ENCODE measurements around the gene RPL10A. TPM values are rescaled to one million over a fixed set of nuclear protein-coding genes. Genes with fewer than 3 reads are reported as not detected.
"Not testable (repeated sequence)": the region's sequence is repeated elsewhere in the genome, so short reads cannot be mapped to it uniquely, and the experiment has no call there.

RPL10A gene
- total RNA-seq, 4 donors from 2014 or later = 952 to 1,436 (median 1,121) TPM

DNA sequence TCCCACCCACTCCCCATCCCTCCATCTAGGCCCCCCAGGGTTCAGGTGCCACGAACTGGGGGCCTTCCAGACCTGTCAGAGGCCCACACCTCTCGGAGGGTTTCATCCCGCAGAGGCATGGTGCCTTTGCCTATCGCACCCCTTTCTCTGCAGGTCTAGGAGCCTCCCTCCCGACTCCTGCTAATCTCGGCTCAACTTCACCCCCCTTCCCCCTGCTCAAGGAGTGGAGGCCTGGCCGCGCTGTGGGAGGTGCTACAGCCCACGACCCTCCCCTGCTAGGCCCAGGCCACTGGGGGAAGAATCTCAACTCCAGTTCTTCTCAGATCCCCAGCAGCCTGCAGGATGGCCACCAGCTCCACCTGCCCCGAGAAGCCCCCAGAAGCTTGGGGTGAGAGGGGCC, 44.5 kb downstream of the RPL10A start, which contains the start of gene TULP1:
TSS of gene TULP1 (minus strand) at position 157 of the 400 bp plus-strand sequence. CDS start at position 119, 38 bp downstream.
- 81 to 82% methylated on average over 10 of the region's 10 CpGs for WGBS, 2 donors
- H3K4me1 ChIP-seq = peaks cover 0 to 11% (median 5%) of the 10 kb centered on the region in 4 donors
- no peak for DNase-seq (ENCODE audit: low spot score in 2 of 2)
- no peak for TF ChIP-seq POLR2A (IDR thresholded peaks at IDR 0.05)
- no peak for TF ChIP-seq EP300 (IDR thresholded peaks at IDR 0.05)
- TF ChIP-seq, protein P1, sequence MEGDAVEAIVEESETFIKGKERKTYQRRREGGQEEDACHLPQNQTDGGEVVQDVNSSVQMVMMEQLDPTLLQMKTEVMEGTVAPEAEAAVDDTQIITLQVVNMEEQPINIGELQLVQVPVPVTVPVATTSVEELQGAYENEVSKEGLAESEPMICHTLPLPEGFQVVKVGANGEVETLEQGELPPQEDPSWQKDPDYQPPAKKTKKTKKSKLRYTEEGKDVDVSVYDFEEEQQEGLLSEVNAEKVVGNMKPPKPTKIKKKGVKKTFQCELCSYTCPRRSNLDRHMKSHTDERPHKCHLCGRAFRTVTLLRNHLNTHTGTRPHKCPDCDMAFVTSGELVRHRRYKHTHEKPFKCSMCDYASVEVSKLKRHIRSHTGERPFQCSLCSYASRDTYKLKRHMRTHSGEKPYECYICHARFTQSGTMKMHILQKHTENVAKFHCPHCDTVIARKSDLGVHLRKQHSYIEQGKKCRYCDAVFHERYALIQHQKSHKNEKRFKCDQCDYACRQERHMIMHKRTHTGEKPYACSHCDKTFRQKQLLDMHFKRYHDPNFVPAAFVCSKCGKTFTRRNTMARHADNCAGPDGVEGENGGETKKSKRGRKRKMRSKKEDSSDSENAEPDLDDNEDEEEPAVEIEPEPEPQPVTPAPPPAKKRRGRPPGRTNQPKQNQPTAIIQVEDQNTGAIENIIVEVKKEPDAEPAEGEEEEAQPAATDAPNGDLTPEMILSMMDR (IDR thresholded peaks at IDR 0.05) = no peak
- no peak within 1 kb of the TSS for H3K27ac ChIP-seq
- H3K4me3 ChIP-seq = peak within 1 kb of the TSS in 2 of 4 donors; percentile 5 to 13
- H3K9me3 ChIP-seq = no peaks in the 10 kb centered on the region
- peaks cover 0 to 48% of the 10 kb centered on the region in 2 donors for H3K27me3 ChIP-seq
- no peaks in the 10 kb centered on the region for H3K36me3 ChIP-seq

GRCh38 chr6:35514587-35514986, 46.4 kb downstream of the RPL10A start:
- H3K27ac ChIP-seq = no peak overlapping the region
- H3K36me3 ChIP-seq = no peaks in the 10 kb centered on the region
- H3K9me3 ChIP-seq = no peaks in the 10 kb centered on the region
- no peak for DNase-seq (ENCODE audit: low spot score in 2 of 2)
- TF ChIP-seq, protein P1 (IDR thresholded peaks at IDR 0.05) = no peak
- no peak for TF ChIP-seq POLR2A (IDR thresholded peaks at IDR 0.05)
- no peak for TF ChIP-seq EP300 (IDR thresholded peaks at IDR 0.05)
- WGBS, 2 donors = 84 to 86% methylated on average over 4 of the region's 4 CpGs
- H3K27me3 ChIP-seq = peaks cover 0 to 31% of the 10 kb centered on the region in 2 donors
- H3K4me1 ChIP-seq = peaks cover 0 to 11% (median 5%) of the 10 kb centered on the region in 4 donors
- no peak overlapping the region for H3K4me3 ChIP-seq

- not testable (repeated sequence) for DNase-seq (ENCODE audit: low spot score in 2 of 2); H3K4me3 ChIP-seq; H3K36me3 ChIP-seq; H3K27ac ChIP-seq; H3K9me3 ChIP-seq
- Histone ChIP-seq H3K27me3 (peaks cover 0 to 20% of the 10 kb centered on the region in 2 donors), H3K4me1 (peaks cover 0 to 11% (median 5%) of the 10 kb centered on the region in 4 donors)
- 78 to 84% methylated on average over 2 to 6 of the region's 6 CpGs for WGBS, 2 donors
Measured at GRCh38 chr6:35515939-35516338, 47.7 kb downstream of the RPL10A start.

- H3K4me3 ChIP-seq = no peak overlapping the region
- no peaks in the 10 kb centered on the region for H3K9me3 ChIP-seq
- no peak overlapping the region for H3K27ac ChIP-seq
- 70 to 71% methylated on average over 6 of the region's 6 CpGs for WGBS, 2 donors
- H3K27me3 ChIP-seq = peaks cover 0 to 12% of the 10 kb centered on the region in 2 donors
- H3K36me3 ChIP-seq = no peaks in the 10 kb centered on the region
- TF ChIP-seq, protein P1 (IDR thresholded peaks at IDR 0.05) = no peak
- TF ChIP-seq POLR2A (IDR thresholded peaks at IDR 0.05) (no peak), EP300 (IDR thresholded peaks at IDR 0.05) (no peak)
- peaks cover 0 to 6% (median 2%) of the 10 kb centered on the region in 4 donors for H3K4me1 ChIP-seq
- DNase-seq (ENCODE audit: low spot score in 2 of 2) = no peak
Measured at GRCh38 chr6:35516712-35517111, 48.5 kb downstream of the RPL10A start.

- not testable (repeated sequence) for H3K4me1 ChIP-seq; H3K27me3 ChIP-seq; H3K4me3 ChIP-seq; H3K9me3 ChIP-seq; H3K36me3 ChIP-seq; DNase-seq (ENCODE audit: low spot score in 2 of 2); H3K27ac ChIP-seq
- WGBS, 2 donors = 78% methylated on average over 7 of the region's 7 CpGs
Measured at GRCh38 chr6:35517978-35518377, 49.8 kb downstream of the RPL10A start.

DNA sequence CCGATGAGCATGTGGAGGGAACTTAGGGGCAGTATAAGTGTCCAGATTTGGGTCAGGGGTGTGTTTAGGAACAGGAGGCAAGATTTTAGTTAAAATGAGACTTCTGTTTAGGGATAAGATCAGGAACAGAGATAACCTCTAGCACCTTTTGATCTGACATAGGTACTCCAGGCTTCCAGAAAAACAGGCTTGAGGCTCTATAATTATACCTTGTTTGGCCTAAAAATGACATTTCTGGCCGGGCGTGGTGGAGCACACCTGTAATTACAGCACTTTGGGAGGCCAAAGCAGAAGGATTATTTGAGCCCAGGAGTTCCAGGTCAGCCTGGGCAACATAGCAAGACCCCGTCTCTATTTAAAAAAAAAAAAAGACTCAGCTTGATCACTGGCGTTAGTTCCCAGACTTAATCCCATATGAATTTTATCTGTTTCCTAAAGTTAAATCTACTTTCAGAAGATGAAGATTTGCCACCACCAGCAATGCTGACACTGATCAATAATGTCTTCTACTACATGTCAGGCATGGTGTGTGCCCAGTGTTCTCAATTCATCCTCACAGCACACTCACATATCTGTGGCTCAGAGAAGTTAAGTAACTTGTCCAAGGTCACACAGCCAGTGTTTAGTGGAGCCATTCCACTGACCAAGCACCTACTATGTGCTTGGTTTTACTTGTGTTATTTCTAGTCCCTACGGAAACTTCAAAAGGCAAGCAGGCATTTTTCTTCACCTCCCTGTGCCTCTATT, 50.5 kb downstream of the RPL10A start:
- TF ChIP-seq EP300 (IDR thresholded peaks at IDR 0.05) = no peak
- Histone ChIP-seq H3K27ac (no peak overlapping the region), H3K4me1 (peaks cover 0 to 9% (median 0%) of the 10 kb centered on the region in 4 donors), H3K9me3 (no peaks in the 10 kb centered on the region), H3K4me3 (no peak overlapping the region), H3K36me3 (no peaks in the 10 kb centered on the region), H3K27me3 (no peaks in the 10 kb centered on the region)
- WGBS, 2 donors = 89 to 90% methylated on average over 6 of the region's 6 CpGs
- DNase-seq (ENCODE audit: low spot score in 2 of 2) = no peak

Data from tibial nerve (tissue), 4 donors.